ENCODE measurements around the gene PREPL.

PREPL gene

GRCh38 chr2:44291281-44292248 lies 69.7 kb downstream of the PREPL start:
- DNase-seq, result no peak

GRCh38 chr2:44290261-44290660 lies 71.0 kb downstream of the PREPL start:
- no peak for DNase-seq

- DNase-seq, result no peak
Measured at GRCh38 chr2:44286884-44287638, 74.2 kb downstream of the PREPL start.

- DNase-seq, result no peak
Measured at GRCh38 chr2:44286119-44286883, 75.0 kb downstream of the PREPL start.

- DNase-seq, result no peak
Measured at GRCh38 chr2:44285174-44285573, 76.1 kb downstream of the PREPL start.

GRCh38 chr2:44283116-44283666 lies 78.1 kb downstream of the PREPL start:
- DNase-seq, result no peak

GRCh38 chr2:44280869-44281268 lies 80.4 kb downstream of the PREPL start:
- DNase-seq, result no peak

GRCh38 chr2:44277541-44277940 lies 83.8 kb downstream of the PREPL start:
- no peak for DNase-seq

GRCh38 chr2:44275927-44276303 lies 85.4 kb downstream of the PREPL start:
- no peak for DNase-seq

- DNase-seq, result no peak
Measured at GRCh38 chr2:44273596-44273995, 87.7 kb downstream of the PREPL start.

GRCh38 chr2:44273076-44273475 lies 88.2 kb downstream of the PREPL start:
- DNase-seq, result no peak

- no peak for DNase-seq
Measured at GRCh38 chr2:44271296-44271695, 90.0 kb downstream of the PREPL start.

- no peak for DNase-seq
Measured at GRCh38 chr2:44269831-44270230, 91.5 kb downstream of the PREPL start.

GRCh38 chr2:44267796-44268648 lies 93.3 kb downstream of the PREPL start:
- DNase-seq, result no peak
